ENCODE results near the gene KLHL30. TPM values are rescaled to one million over a fixed set of nuclear protein-coding genes. Genes with fewer than 3 reads are reported as not detected.

The KLHL30 gene
- total RNA-seq, 2 experiments from 2014 or later, result 0.09 to 1.9 TPM

DNA sequence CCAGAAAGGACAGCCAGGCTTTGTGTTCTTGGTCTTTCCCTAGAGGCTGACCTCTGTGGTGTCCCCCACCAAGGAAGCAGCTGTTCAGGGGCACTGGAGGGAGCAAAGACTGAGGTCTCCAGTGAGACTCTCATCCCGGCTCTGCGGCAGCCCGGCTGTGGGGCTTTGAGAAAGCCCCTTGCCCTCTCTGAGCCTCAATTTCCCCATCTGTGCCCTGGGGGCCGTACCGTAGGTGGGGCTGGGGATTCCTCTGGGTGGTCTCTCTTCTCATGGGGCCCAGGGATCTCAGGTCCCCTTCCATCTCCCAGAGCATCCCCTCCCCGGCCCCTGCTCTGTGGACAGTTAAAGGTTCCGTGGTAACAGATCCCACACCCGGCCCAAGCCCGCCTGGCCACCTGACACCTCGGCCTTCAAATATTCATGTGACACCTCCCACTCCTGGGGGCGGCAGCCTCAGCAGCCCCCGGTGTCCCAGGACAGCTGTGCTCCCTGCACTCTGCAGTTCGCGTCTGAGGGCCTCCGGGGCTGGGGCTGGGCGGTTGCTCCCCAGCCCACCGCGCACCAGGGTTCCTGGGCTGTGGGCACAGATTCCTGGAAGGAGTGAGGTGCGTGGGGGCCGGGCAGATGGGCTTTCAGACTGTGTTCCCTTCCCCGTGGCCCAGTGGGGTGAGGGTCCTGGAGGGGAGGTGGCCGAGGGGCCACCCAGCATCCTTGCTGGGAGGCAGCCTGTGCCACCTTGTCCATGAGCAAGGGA, 15.1 kb upstream of the KLHL30 start:
- H3K9me3 ChIP-seq (ENCODE audit: low read length), result peaks cover 8% of the 10 kb centered on the region; the same call in 1 of the 2 replicates
- BruUV-seq (replicated peaks), result no TSS peak
- H2AFZ ChIP-seq (ENCODE audit: low read length), result no peak overlapping the region
- no peaks in the 10 kb centered on the region for H3K9me2 ChIP-seq (ENCODE audit: insufficient read depth, low read length)
- no peak overlapping the region for H3K27ac ChIP-seq (ENCODE audit: low read depth, low read length, poor library complexity, severe bottlenecking)
- no peaks in the 10 kb centered on the region for H4K20me1 ChIP-seq (ENCODE audit: insufficient read depth, low read length)
- DNase-seq (ENCODE audit: low spot score), result no peak
- intact Hi-C loops (cut with micrococcal nuclease; ENCODE audit: unreplicated experiment), result no loop called here
- no peaks in the 10 kb centered on the region for H3K36me3 ChIP-seq (ENCODE audit: insufficient read depth, low read length)
- peaks cover 10% of the 10 kb centered on the region for H3K4me1 ChIP-seq (ENCODE audit: insufficient read depth, low read length, poor library complexity, severe bottlenecking)
- no peaks in the 10 kb centered on the region for H3K79me2 ChIP-seq (ENCODE audit: insufficient read depth, low read depth, low read length)
- ChIA-PET CTCF (ENCODE audit: unreplicated experiment) (no interaction called here), POLR2A (no interaction called here)
- TF ChIP-seq EZH2phosphoT487 (IDR thresholded peaks at IDR 0.05; ENCODE audit: borderline replicate concordance, low read depth, low read length), result no peak
- TF ChIP-seq, protein P1, sequence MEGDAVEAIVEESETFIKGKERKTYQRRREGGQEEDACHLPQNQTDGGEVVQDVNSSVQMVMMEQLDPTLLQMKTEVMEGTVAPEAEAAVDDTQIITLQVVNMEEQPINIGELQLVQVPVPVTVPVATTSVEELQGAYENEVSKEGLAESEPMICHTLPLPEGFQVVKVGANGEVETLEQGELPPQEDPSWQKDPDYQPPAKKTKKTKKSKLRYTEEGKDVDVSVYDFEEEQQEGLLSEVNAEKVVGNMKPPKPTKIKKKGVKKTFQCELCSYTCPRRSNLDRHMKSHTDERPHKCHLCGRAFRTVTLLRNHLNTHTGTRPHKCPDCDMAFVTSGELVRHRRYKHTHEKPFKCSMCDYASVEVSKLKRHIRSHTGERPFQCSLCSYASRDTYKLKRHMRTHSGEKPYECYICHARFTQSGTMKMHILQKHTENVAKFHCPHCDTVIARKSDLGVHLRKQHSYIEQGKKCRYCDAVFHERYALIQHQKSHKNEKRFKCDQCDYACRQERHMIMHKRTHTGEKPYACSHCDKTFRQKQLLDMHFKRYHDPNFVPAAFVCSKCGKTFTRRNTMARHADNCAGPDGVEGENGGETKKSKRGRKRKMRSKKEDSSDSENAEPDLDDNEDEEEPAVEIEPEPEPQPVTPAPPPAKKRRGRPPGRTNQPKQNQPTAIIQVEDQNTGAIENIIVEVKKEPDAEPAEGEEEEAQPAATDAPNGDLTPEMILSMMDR (conservative IDR thresholded peaks at IDR 0.05; ENCODE audit: low read length), result no peak
- H3K4me2 ChIP-seq (ENCODE audit: low read length), result no peak overlapping the region
- no peak overlapping the region for H3K4me3 ChIP-seq (ENCODE audit: low read depth, low read length, poor library complexity, severe bottlenecking)

DNA sequence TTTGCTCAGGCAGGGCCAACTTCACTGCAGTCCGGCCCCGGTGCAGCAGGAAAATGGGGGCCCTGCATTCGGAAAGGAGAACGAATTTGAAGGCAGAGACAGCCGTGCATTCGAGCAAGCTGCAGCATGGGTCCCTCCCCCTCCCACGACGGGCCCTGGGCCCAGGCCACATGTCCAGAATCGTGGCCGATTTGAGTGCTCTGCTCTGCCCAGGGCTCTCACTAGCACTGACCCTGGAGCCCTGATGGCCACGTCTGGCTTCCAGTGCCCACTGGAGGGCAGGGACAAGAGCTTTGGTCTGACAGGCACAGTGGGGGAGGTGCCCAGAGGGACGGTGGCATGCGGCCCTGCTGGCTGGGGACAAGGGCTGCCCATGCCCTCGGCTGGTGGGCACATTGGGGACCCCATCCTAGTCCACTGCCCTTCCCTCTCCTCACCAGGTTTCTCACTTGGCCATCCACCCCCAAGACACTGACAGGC, 14.4 kb upstream of the KLHL30 start:
- ChIA-PET POLR2A (no interaction called here), CTCF (ENCODE audit: unreplicated experiment) (no interaction called here)
- Histone ChIP-seq H3K79me2 (ENCODE audit: insufficient read depth, low read depth, low read length) (no peaks in the 10 kb centered on the region), H3K4me3 (ENCODE audit: low read depth, low read length, poor library complexity, severe bottlenecking) (no peak overlapping the region), H3K4me2 (ENCODE audit: low read length) (no peak overlapping the region), H3K27ac (ENCODE audit: low read depth, low read length, poor library complexity, severe bottlenecking) (no peak overlapping the region), H3K4me1 (ENCODE audit: insufficient read depth, low read length, poor library complexity, severe bottlenecking) (peaks cover 10% of the 10 kb centered on the region), H3K36me3 (ENCODE audit: insufficient read depth, low read length) (no peaks in the 10 kb centered on the region), H4K20me1 (ENCODE audit: insufficient read depth, low read length) (no peaks in the 10 kb centered on the region), H3K9me2 (ENCODE audit: insufficient read depth, low read length) (no peaks in the 10 kb centered on the region), H2AFZ (ENCODE audit: low read length) (no peak overlapping the region), H3K9me3 (ENCODE audit: low read length) (peaks cover 8% of the 10 kb centered on the region; the same call in 1 of the 2 replicates)
- no peak for DNase-seq (ENCODE audit: low spot score)
- no TSS peak for BruUV-seq (replicated peaks)
- no peak for TF ChIP-seq EZH2phosphoT487 (IDR thresholded peaks at IDR 0.05; ENCODE audit: borderline replicate concordance, low read depth, low read length)
- TF ChIP-seq, protein P1 (conservative IDR thresholded peaks at IDR 0.05; ENCODE audit: low read length), result no peak
- intact Hi-C loops (cut with micrococcal nuclease; ENCODE audit: unreplicated experiment), result no loop called here

DNA sequence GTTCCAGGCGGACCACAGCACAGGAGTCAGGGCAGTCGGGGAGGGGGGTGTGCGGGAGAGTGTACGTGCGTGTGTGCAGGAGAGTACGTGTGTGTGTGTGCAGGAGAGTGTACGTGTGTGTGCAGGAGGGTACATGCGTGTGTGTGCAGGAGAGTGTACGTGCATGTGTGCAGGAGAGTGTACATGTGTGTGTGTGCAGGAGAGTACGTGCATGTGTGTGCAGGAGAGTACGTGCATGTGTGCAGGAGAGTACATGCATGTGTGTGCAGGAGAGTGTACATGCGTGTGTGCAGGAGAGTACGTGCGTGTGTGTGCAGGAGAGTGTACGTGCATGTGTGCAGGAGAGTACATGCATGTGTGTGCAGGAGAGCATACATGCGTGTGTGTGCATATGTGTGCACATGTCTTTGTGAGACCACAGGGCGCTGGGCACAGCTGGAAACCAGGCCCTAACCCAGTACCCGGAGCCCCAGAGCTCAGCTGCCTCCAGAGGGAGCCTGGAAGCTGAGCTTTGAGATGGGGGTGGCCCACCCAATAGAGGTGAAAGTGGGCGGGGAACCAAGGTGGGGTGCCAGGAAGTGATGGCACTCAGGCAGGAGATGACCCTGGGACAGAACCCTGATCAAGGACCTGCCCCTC, 13.9 kb upstream of the KLHL30 start:
- Histone ChIP-seq H3K79me2 (ENCODE audit: insufficient read depth, low read depth, low read length) (no peaks in the 10 kb centered on the region), H3K4me2 (ENCODE audit: low read length) (no peak overlapping the region), H4K20me1 (ENCODE audit: insufficient read depth, low read length) (no peaks in the 10 kb centered on the region), H3K4me1 (ENCODE audit: insufficient read depth, low read length, poor library complexity, severe bottlenecking) (peaks cover 7% of the 10 kb centered on the region), H3K9me2 (ENCODE audit: insufficient read depth, low read length) (no peaks in the 10 kb centered on the region), H3K4me3 (ENCODE audit: low read depth, low read length, poor library complexity, severe bottlenecking) (no peak overlapping the region), H3K9me3 (ENCODE audit: low read length) (peaks cover 8% of the 10 kb centered on the region; the same call in 1 of the 2 replicates), H3K36me3 (ENCODE audit: insufficient read depth, low read length) (no peaks in the 10 kb centered on the region), H2AFZ (ENCODE audit: low read length) (no peak overlapping the region), H3K27ac (ENCODE audit: low read depth, low read length, poor library complexity, severe bottlenecking) (no peak overlapping the region)
- intact Hi-C loops (cut with micrococcal nuclease; ENCODE audit: unreplicated experiment), result no loop called here
- ChIA-PET POLR2A (no interaction called here), CTCF (ENCODE audit: unreplicated experiment) (no interaction called here)
- TF ChIP-seq EZH2phosphoT487 (IDR thresholded peaks at IDR 0.05; ENCODE audit: borderline replicate concordance, low read depth, low read length), result no peak
- TF ChIP-seq, protein P1 (conservative IDR thresholded peaks at IDR 0.05; ENCODE audit: low read length), result no peak
- DNase-seq (ENCODE audit: low spot score), result no peak
- BruUV-seq (replicated peaks), result no TSS peak
